GM12892 (cell line): ENCODE results near the gene STARD6.
"Not testable (repeated sequence)": the region's sequence is repeated elsewhere in the genome, so short reads cannot be mapped to it uniquely, and the experiment has no call there.

Experiments
- POLR2A ChIP-seq: IDR thresholded peaks from 2 replicates; pipeline ENCODE4 v1.6.1; 2011; ENCODE audit warnings: low read depth, low read length, control low read depth
- POLR2AphosphoS5 ChIP-seq: IDR thresholded peaks from 2 replicates; pipeline ENCODE4 v1.6.1; 2011; ENCODE audit warnings: low read depth, low read length, control low read depth
- TAF1 ChIP-seq: IDR thresholded peaks from 2 replicates; pipeline ENCODE4 v1.6.1; 2011; ENCODE audit warnings: low read depth, mild to moderate bottlenecking, control low read depth, low read length, borderline replicate concordance

DNA sequence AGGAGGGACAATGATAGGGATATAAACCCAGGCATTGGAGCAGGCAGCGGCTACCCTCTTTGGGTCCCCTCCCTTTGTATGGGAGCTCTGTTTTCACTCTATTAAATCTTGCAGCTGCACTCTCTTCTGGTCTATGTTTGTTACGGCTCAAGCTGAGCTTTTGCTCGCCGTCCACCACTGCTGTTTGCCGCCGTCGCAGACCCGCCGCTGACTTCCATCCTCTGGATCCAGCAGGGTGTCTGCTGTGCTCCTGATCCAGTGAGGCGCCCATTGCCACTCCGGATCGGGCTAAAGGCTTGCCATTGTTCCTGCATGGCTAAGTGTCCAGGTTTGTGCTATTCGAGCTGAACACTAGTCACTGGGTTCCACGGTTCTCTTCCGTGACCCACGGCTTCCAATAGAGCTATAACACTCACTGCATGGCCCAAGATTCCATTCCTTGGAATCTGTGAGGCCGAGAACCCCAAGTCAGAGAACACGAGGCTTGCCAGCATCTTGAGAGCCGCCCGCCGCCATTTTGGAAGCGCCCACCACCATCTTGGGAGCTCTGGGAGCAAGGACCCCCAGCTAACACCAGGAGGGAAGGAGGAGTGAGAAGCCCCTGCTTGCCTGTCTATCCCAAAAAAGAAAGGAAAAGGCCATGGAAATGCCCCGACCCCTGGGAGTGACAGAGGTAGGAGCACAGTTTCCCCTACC lies 29.3 kb upstream of the STARD6 start:
- not testable (repeated sequence) for TF ChIP-seq POLR2A, POLR2AphosphoS5, TAF1
